Fibroblast of pulmonary artery (primary cell): ENCODE data around the gene TMEM45B.
"Not testable (repeated sequence)": the region's sequence is repeated elsewhere in the genome, so short reads cannot be mapped to it uniquely, and the experiment has no call there.

Experiments
- DNase-seq: peaks from one replicate; pipeline ENCODE4 v3.0.0-alpha.2; 2010; ENCODE audit warnings: low read depth
- H3K4me3 ChIP-seq: replicated peaks from 2 replicates; pipeline ENCODE4 v1.5.1; 2011; ENCODE audit warnings: low read depth, mild to moderate bottlenecking, control low read depth, low read length, moderate library complexity
- CTCF ChIP-seq: IDR thresholded peaks from 2 replicates; pipeline ENCODE4 v1.5.1; 2011; ENCODE audit warnings: mild to moderate bottlenecking, control low read depth, low read length, inconsistent platforms; ENCODE audit errors: missing control alignments

The TMEM45B gene

GRCh38 chr11:129778877-129779276, 36.8 kb upstream of the TMEM45B start:
- no peak overlapping the region for H3K4me3 ChIP-seq
- TF ChIP-seq CTCF, result no peak
- DNase-seq, result no peak

DNA sequence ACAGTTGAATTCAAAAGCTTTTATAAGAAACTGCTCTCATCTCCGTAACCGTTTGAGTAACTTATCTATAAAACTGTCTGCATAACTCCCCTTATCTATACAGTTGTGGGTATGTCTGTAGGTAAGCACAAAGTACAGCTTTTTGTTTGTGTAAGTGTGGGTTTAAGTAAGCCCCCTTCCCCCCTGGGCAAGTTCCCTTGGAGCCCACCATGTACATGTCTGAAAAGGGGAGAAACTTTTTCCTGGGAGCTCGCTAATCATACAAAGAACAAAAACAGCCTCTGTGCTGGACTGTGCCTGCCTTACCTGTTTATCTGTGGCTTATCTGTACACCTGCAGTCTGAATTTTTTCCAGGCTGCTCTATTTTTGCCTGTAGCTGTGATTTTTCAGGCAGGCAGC, 36.3 kb upstream of the TMEM45B start:
- no peak overlapping the region for H3K4me3 ChIP-seq
- no peak for DNase-seq
- TF ChIP-seq CTCF, result no peak

- TF ChIP-seq CTCF, result peak; percentile 42
- DNase-seq, result peak; percentile 49
- H3K4me3 ChIP-seq, result no peak overlapping the region
These were observed 30.1 kb upstream of the TMEM45B start for GRCh38 chr11:129785383-129786111.

DNA sequence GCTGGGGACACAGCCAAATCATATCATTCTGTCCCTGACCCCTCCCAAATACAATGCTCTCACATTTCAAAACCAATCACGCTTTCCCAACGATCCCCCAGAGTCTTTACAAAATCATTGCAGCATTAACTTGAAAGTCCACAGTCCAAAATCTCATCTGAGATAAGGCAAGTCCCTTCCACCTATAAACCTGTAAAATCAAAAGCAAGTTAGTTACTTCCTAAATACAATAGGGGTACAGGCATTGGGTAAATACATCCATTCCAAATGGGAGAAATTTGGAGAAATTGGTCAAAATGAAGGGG, 29.6 kb upstream of the TMEM45B start:
- H3K4me3 ChIP-seq, DNase-seq: not testable (repeated sequence)

GRCh38 chr11:129787532-129788155, 28.0 kb upstream of the TMEM45B start:
- H3K4me3 ChIP-seq, result no peak overlapping the region
- no peak for DNase-seq
- no peak for TF ChIP-seq CTCF

DNA sequence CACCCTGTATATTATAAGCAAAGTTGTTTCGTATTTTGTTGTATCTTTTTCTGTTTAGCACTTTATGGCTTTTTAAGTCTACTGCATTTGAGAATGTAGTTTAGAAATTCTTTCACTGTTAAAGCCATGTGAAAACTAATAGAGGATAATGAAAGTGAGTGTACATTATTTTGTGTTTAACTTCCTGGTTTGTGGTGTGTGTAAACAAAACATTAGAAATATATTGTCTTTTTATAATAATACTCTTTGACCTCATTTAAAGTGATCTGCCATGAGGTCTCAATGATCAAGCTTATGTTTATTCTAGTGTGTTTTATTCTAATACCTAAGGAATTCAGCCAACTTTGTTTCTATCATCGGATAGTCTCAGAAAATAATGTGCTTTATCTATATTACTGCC, 27.4 kb upstream of the TMEM45B start:
- H3K4me3 ChIP-seq, result no peak overlapping the region
- DNase-seq, result no peak
- no peak for TF ChIP-seq CTCF

DNA sequence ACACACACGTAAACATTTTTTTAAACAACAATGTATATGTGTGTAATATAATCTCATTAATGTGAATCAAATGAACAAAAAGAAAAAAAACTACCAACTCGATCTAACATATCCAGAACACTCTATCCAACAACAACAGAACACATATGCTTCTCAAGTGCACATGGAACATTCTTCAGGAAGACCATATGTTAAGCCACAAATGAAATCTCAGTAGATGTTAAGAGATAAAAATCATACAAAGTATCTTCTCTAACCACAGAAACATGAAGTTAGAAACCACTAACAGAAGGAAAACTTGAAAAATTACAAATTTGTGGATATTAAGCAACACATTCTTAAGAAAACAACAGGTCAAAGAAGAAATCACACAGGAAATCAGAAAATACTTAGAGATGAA, 25.5 kb upstream of the TMEM45B start:
- no peak for TF ChIP-seq CTCF
- H3K4me3 ChIP-seq, result no peak overlapping the region
- DNase-seq, result no peak
